Stomach (tissue), 9 donors: ENCODE results near the gene CD52. TPM values are rescaled to one million over a fixed set of nuclear protein-coding genes. Genes with fewer than 3 reads are reported as not detected.

Source experiments
- DNase-seq, 2 donors: peaks; one replicate each; pipeline versions ENCODE4 v3.0.0 to v3.0.0-alpha.2; 2013 to 2019
- H3K27ac ChIP-seq, 5 donors: fragments of 200-600 bp in 4 of 5; sonication (generic) in 4 of 5; one replicate each; pipeline ENCODE4 v1.5.1; 2013 to 2019; ENCODE audit warnings: mild to moderate bottlenecking in 1 of 5, moderate library complexity in 1 of 5
- H3K27me3 ChIP-seq, 3 donors: fragments of 200-600 bp; sonication (generic); one replicate each; pipeline ENCODE4 v1.5.1; 2017 to 2019; ENCODE audit warnings: mixed run types in 1 of 3
- H3K36me3 ChIP-seq, 4 donors: fragments of 200-600 bp; sonication (generic); 1 replicate in 3 of 4; 2 replicates in 1 of 4; pipeline ENCODE4 v1.5.1; 2016 to 2019
- H3K4me1 ChIP-seq, 4 donors: fragments of 200-600 bp; sonication (generic); one replicate each; pipeline ENCODE4 v1.5.1; 2016 to 2019
- H3K4me3 ChIP-seq, 4 donors: fragments of 200-600 bp; sonication (generic) in 3 of 4; one replicate each; pipeline ENCODE4 v1.5.1; 2016 to 2019; ENCODE audit warnings: mild to moderate bottlenecking in 1 of 4
- H3K9me3 ChIP-seq, 4 donors: fragments of 200-600 bp; sonication (generic); one replicate each; pipeline ENCODE4 v1.5.1; 2016 to 2019
- EP300 ChIP-seq: sonication (generic); formaldehyde crosslinking; IDR thresholded peaks from one replicate; pipeline ENCODE4 v1.6.1; 2017; ENCODE audit warnings: antibody characterized with exemption
- POLR2A ChIP-seq, 4 donors: fragments of 450-650 bp; IDR thresholded peaks; one replicate each; pipeline ENCODE4 v1.6.1; 2016; ENCODE audit warnings: antibody characterized with exemption in 4 of 4, control low read depth in 2 of 4, mild to moderate bottlenecking in 1 of 4, moderate library complexity in 1 of 4
- POLR2AphosphoS5 ChIP-seq, 3 donors: sonication (generic); formaldehyde crosslinking; IDR thresholded peaks; one replicate each; pipeline ENCODE4 v1.6.1; 2016; ENCODE audit warnings: antibody characterized with exemption in 3 of 3
- WGBS, 5 donors: extraction: QIAGEN DNeasy Blood & Tissue Kit in 3 of 5; methylation state at CpG; one replicate each; pipeline versions ENCODE4 v1.1.5 to v1.1.7; 2013 to 2018; 5-methylcytosine and 5-hydroxymethylcytosine counted together
- intact Hi-C: fragments of 100-400 bp; cut with DNase I; formaldehyde crosslinking; loops from one replicate; pipeline ENCODE4 v1.15.1; 2023; ENCODE audit warnings: low total_unique reads
- polyA plus RNA-seq, 3 donors: library from polyadenylated mRNA; stranded (reverse); fragments of 200-250 nt; gene quantifications; one replicate each; pipeline ENCODE4 v1.2.3, GENCODE V29; 2013
- total RNA-seq, 5 donors: library from RNA; depleted of rRNA; stranded (reverse); fragments of >200 nt; gene quantifications; one replicate each; pipeline versions ENCODE4 v1.1.0 to v1.2.3, GENCODE V29; 2014 to 2016
- TF ChIP-seq, protein P1 (sequence below), 7 experiments: fragments of 450-650 bp in 4 of 7; fragments of 200-600 bp in 3 of 7; sonication (generic) in 3 of 7; IDR thresholded peaks; one replicate each; pipeline ENCODE4 v1.5.1; 2016 to 2019; ENCODE audit warnings: antibody characterized with exemption in 7 of 7, control low read depth in 2 of 7, mild to moderate bottlenecking in 1 of 7
- donor health status: healthy with polysubstance abuse.
- donor health status: Bipolar disorder and iron deficiency.
- donor health status: healthy.

CD52 gene
- total and polyA plus RNA-seq, 8 donors, result 5.1 to 68.2 (median 21.2) TPM; not detected in 2

GRCh38 chr1:26277719-26278118 lies 40.0 kb upstream of the CD52 start:
- H3K9me3 ChIP-seq, result no peaks in the 10 kb centered on the region
- no peak overlapping the region for H3K4me3 ChIP-seq
- H3K27ac ChIP-seq, result peak overlapping the region; percentile 93 to 100 (median 98)
- peaks cover 0 to 25% (median 16%) of the 10 kb centered on the region in 4 donors for H3K36me3 ChIP-seq
- H3K4me1 ChIP-seq, result peaks cover 61 to 73% (median 70%) of the 10 kb centered on the region in 4 donors
- 35 to 67% (median 57%) methylated on average over 1 of the region's 1 CpG for WGBS, 5 donors
- no peak for TF ChIP-seq EP300
- no peak for TF ChIP-seq POLR2A (IDR thresholded peaks at IDR 0.05)
- TF ChIP-seq POLR2AphosphoS5 (IDR thresholded peaks at IDR 0.05), result no peak
- TF ChIP-seq, protein P1, sequence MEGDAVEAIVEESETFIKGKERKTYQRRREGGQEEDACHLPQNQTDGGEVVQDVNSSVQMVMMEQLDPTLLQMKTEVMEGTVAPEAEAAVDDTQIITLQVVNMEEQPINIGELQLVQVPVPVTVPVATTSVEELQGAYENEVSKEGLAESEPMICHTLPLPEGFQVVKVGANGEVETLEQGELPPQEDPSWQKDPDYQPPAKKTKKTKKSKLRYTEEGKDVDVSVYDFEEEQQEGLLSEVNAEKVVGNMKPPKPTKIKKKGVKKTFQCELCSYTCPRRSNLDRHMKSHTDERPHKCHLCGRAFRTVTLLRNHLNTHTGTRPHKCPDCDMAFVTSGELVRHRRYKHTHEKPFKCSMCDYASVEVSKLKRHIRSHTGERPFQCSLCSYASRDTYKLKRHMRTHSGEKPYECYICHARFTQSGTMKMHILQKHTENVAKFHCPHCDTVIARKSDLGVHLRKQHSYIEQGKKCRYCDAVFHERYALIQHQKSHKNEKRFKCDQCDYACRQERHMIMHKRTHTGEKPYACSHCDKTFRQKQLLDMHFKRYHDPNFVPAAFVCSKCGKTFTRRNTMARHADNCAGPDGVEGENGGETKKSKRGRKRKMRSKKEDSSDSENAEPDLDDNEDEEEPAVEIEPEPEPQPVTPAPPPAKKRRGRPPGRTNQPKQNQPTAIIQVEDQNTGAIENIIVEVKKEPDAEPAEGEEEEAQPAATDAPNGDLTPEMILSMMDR (IDR thresholded peaks at IDR 0.05), result no peak
- DNase-seq, result no peak
- no peaks in the 10 kb centered on the region for H3K27me3 ChIP-seq
- intact Hi-C loops, result no loop called here

DNA sequence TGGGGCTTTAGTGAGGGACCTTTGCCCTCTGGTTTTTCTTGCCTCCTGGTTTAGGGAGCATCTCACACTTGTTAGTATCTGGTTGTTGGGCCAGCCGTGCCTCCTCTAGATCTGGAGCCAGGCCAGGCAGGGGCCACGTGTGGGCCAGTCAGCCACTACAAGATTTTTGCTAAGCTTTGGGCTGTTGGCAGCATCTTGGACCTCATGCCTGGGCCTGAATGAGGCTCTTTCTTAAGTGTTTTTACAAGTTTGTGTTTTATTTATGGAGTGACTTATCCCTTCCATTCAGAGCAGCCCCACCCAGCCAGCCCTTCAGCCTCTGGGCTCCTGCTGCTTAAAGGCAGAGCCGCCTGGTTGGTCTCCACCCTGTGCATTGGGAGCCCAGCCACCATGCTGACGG lies 39.5 kb upstream of the CD52 start:
- Histone ChIP-seq H3K36me3 (peaks cover 0 to 22% (median 14%) of the 10 kb centered on the region in 4 donors), H3K9me3 (no peaks in the 10 kb centered on the region), H3K4me1 (peaks cover 61 to 75% (median 72%) of the 10 kb centered on the region in 4 donors), H3K27ac (peak overlapping the region; percentile 93 to 100 (median 98)), H3K27me3 (no peaks in the 10 kb centered on the region), H3K4me3 (no peak overlapping the region)
- intact Hi-C loops, result no loop called here
- 18 to 42% (median 34%) methylated on average over 4 of the region's 4 CpGs for WGBS, 5 donors
- DNase-seq, result peak; percentile 68 to 78
- no peak for TF ChIP-seq EP300
- TF ChIP-seq, protein P1 (IDR thresholded peaks at IDR 0.05), result no peak
- no peak for TF ChIP-seq POLR2A (IDR thresholded peaks at IDR 0.05)
- TF ChIP-seq POLR2AphosphoS5 (IDR thresholded peaks at IDR 0.05), result no peak

DNA sequence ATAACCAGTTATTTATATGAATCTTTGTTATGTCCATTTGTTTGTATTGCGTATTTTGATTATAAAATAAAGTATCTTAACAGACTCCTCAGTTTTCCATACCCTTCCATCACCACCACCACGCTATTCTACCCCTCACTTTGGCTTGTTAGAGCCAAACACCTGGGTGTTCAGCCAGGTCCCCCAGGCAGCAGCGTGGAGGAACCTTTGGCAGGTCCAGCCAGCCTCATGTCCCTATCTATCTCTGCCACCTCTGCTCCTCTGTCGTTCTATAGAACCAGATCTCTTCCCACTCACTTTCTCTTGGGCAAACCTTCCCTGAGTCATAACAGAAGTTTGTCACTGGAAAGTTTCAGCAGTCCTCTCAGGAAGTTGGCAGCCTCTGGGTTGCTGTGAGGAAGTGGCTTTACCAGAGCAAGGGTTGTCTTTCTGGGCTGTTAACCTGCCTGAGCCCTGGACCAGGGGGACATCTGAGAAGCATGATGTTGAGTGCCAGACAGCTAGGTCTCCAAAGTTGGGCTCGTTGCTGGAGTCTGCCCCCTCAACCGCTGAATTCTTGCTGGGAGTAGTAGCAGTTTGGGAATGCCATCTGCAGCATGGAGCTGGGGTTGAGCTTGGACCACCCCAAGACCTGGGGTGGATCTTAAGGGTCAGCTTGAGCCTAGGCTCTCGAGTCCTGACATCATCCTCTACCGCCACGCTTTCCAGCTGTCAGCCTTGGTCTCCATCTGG lies 38.9 kb upstream of the CD52 start:
- Histone ChIP-seq H3K36me3 (peaks cover 0 to 22% (median 14%) of the 10 kb centered on the region in 4 donors), H3K27ac (peak overlapping the region; percentile 93 to 100 (median 98)), H3K4me3 (peak overlapping the region; percentile 65 to 89 (median 70)), H3K4me1 (peaks cover 62 to 81% (median 75%) of the 10 kb centered on the region in 4 donors), H3K9me3 (no peaks in the 10 kb centered on the region), H3K27me3 (no peaks in the 10 kb centered on the region)
- peak; percentile 59 to 60 for DNase-seq
- TF ChIP-seq POLR2AphosphoS5 (IDR thresholded peaks at IDR 0.05) (peak in 2 of 3 donors; percentile 54 to 70), POLR2A (IDR thresholded peaks at IDR 0.05) (no peak)
- 39 to 54% (median 45%) methylated on average over 9 of the region's 9 CpGs for WGBS, 5 donors
- intact Hi-C loops, result no loop called here

GRCh38 chr1:26279456-26280332 lies 38.1 kb upstream of the CD52 start, which contains the start of gene SH3BGRL3:
Gene SH3BGRL3, plus strand, starts transcription at chr1:26280086. Its CDS starts 70 bp downstream, at chr1:26280156.
- Histone ChIP-seq H3K36me3 (peaks cover 0 to 22% (median 13%) of the 10 kb centered on the region in 4 donors), H3K27me3 (no peaks in the 10 kb centered on the region), H3K27ac (peak within 1 kb of the TSS; percentile 93 to 100 (median 98)), H3K4me1 (peaks cover 70 to 89% (median 83%) of the 10 kb centered on the region in 4 donors), H3K4me3 (peak within 1 kb of the TSS; percentile 65 to 89 (median 70)), H3K9me3 (no peaks in the 10 kb centered on the region)
- DNase-seq, result peak; percentile 93 to 96
- intact Hi-C loops, result no loop called here
- WGBS, 5 donors, result 0 to 2% (median 2%) methylated on average over 17 to 66 of the region's 66 CpGs
- peak; percentile 71 to 99 (median 98) for TF ChIP-seq POLR2AphosphoS5 (IDR thresholded peaks at IDR 0.05)
- TF ChIP-seq, protein P1 (IDR thresholded peaks at IDR 0.05), result peak in 1 of 7 experiments; percentile 41
- TF ChIP-seq POLR2A (IDR thresholded peaks at IDR 0.05), result peak in 3 of 4 donors; percentile 49 to 95 (median 73)
- no peak for TF ChIP-seq EP300
